ENCODE results near the gene CYB5D1.

DNA sequence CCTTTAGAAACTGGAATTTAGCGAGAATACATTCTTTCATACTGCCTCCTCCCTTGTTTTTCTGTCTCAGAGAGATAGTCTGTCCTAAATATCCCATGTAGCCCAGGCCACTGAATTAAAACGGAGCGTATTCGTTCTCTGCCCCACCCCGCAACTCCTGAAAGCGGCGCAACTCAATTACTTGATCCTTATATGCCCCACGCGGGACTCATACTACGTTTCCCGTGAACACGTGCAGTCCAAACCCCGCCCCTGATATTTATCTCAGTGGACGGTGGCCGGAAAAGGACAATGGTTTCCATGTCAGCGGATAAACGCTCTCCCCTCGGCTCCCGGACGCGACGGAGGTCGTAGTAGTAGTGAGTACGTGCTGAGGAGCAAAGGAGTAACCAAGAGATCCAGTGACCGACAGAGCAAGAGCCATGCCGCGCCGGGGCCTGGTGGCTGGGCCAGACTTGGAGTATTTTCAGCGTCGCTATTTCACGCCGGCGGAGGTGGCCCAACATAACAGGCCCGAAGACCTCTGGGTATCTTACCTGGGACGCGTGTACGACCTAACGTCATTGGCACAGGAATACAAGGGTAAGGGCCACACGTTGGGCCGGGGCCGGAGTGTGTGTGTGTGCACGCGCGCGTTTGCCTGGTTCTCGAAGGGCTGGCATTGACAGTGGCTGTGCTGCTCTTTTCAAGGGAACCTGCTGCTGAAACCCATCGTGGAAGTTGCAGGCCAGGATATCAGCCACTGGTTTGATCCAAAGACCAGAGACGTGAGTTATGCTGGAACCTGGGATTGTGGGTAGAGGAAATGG lies at the start of gene CYB5D1:
- TF ChIP-seq EP300 (IDR thresholded peaks at IDR 0.05; ENCODE audit: borderline replicate concordance in 1 of 2, low read depth in 2 of 2, low read length in 2 of 2) (no peak), EZH2 (IDR thresholded peaks at IDR 0.05; ENCODE audit: low read depth, low read length, severe bottlenecking) (no peak), SIN3A (conservative IDR thresholded peaks at IDR 0.05 in 1 of 2, IDR thresholded peaks at IDR 0.05 in 1 of 2; ENCODE audit: low read depth in 1 of 2, low read length in 2 of 2) (peak; percentile 75 to 92; a peak in 2 of 4 replicates), BRCA1 (IDR thresholded peaks at IDR 0.05; ENCODE audit: low read depth, low read length) (no peak), FOSL1 (IDR thresholded peaks at IDR 0.05; ENCODE audit: insufficient read depth, low read depth, low read length) (no peak)
- TF ChIP-seq, protein P1, sequence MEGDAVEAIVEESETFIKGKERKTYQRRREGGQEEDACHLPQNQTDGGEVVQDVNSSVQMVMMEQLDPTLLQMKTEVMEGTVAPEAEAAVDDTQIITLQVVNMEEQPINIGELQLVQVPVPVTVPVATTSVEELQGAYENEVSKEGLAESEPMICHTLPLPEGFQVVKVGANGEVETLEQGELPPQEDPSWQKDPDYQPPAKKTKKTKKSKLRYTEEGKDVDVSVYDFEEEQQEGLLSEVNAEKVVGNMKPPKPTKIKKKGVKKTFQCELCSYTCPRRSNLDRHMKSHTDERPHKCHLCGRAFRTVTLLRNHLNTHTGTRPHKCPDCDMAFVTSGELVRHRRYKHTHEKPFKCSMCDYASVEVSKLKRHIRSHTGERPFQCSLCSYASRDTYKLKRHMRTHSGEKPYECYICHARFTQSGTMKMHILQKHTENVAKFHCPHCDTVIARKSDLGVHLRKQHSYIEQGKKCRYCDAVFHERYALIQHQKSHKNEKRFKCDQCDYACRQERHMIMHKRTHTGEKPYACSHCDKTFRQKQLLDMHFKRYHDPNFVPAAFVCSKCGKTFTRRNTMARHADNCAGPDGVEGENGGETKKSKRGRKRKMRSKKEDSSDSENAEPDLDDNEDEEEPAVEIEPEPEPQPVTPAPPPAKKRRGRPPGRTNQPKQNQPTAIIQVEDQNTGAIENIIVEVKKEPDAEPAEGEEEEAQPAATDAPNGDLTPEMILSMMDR (IDR thresholded peaks at IDR 0.05; ENCODE audit: control extremely low read depth in 1 of 3, insufficient read depth in 1 of 3, low read depth in 1 of 3, low read length in 3 of 3), result no peak
- TF ChIP-seq, protein P2, sequence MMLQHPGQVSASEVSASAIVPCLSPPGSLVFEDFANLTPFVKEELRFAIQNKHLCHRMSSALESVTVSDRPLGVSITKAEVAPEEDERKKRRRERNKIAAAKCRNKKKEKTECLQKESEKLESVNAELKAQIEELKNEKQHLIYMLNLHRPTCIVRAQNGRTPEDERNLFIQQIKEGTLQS (IDR thresholded peaks at IDR 0.05; ENCODE audit: insufficient read depth, low read depth, low read length), result peak; percentile 38; the same call in 1 of the 2 replicates

All from H1 (cell line).